ENCODE data around the gene HBZ.

DNA sequence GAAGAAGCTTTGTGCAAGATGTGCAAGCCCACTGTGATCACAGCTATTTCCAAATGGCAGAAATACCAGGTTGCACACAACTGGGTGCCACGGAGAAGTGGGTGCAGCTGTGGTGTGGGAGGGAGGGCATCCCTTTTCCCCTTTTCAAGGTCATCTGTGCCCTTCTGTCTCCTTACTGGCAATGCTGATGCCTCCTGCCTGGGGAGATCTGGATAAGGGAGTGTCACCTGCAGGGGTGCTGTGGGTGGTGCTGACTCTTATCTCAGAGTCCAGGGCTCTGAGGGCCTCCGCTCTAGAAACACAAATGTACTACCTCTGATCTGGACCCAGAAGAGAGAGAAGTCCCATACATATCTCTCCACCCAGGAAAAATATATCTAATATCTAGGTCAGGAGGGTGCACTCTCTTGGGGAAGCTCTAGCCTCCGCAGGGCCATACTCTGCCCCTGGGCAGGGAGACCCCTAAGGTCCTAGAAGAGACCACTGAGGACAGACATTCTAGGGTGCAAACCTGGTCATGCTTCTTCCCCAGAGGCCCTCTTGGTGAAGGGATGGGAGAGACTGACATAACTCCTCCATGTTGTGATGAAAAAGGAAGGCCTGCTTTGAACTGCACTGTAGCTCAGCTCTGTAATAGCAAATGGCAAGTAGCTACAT is 32.5 kb upstream of the HBZ start:
- no peak for TF ChIP-seq POLR2A (IDR thresholded peaks at IDR 0.05)
- TF ChIP-seq, protein P1, sequence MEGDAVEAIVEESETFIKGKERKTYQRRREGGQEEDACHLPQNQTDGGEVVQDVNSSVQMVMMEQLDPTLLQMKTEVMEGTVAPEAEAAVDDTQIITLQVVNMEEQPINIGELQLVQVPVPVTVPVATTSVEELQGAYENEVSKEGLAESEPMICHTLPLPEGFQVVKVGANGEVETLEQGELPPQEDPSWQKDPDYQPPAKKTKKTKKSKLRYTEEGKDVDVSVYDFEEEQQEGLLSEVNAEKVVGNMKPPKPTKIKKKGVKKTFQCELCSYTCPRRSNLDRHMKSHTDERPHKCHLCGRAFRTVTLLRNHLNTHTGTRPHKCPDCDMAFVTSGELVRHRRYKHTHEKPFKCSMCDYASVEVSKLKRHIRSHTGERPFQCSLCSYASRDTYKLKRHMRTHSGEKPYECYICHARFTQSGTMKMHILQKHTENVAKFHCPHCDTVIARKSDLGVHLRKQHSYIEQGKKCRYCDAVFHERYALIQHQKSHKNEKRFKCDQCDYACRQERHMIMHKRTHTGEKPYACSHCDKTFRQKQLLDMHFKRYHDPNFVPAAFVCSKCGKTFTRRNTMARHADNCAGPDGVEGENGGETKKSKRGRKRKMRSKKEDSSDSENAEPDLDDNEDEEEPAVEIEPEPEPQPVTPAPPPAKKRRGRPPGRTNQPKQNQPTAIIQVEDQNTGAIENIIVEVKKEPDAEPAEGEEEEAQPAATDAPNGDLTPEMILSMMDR (IDR thresholded peaks at IDR 0.05), result no peak
- no peak for TF ChIP-seq EP300 (IDR thresholded peaks at IDR 0.05)
- TF ChIP-seq POLR2AphosphoS5 (IDR thresholded peaks at IDR 0.05), result no peak
